GM06990 (cell line): ENCODE data around the gene KCNAB1.

Source experiments
- DNase-seq: peaks from one replicate; pipeline ENCODE4 v3.0.0-alpha.2; 2011; ENCODE audit not compliant: insufficient read length; ENCODE audit errors: extremely low read depth
- H3K27me3 ChIP-seq: replicated peaks from 2 replicates; pipeline ENCODE4 v1.6.0; 2011; ENCODE audit warnings: low read length; ENCODE audit not compliant: control insufficient read depth, insufficient read depth
- H3K36me3 ChIP-seq: 2 replicates; pipeline ENCODE4 v1.5.1; 2011; ENCODE audit warnings: low read length; ENCODE audit not compliant: control insufficient read depth, insufficient read depth
- H3K4me3 ChIP-seq: replicated peaks from 2 replicates; pipeline ENCODE4 v1.5.1; 2011; ENCODE audit warnings: low read depth, mild to moderate bottlenecking, control low read depth, low read length
- TF ChIP-seq, protein P1 (sequence below): IDR thresholded peaks from 2 replicates; pipeline ENCODE4 v1.5.1; 2011; ENCODE audit warnings: low read length, control low read depth, mild to moderate bottlenecking, inconsistent platforms; ENCODE audit not compliant: insufficient read depth, poor library complexity, severe bottlenecking

The KCNAB1 gene

DNA sequence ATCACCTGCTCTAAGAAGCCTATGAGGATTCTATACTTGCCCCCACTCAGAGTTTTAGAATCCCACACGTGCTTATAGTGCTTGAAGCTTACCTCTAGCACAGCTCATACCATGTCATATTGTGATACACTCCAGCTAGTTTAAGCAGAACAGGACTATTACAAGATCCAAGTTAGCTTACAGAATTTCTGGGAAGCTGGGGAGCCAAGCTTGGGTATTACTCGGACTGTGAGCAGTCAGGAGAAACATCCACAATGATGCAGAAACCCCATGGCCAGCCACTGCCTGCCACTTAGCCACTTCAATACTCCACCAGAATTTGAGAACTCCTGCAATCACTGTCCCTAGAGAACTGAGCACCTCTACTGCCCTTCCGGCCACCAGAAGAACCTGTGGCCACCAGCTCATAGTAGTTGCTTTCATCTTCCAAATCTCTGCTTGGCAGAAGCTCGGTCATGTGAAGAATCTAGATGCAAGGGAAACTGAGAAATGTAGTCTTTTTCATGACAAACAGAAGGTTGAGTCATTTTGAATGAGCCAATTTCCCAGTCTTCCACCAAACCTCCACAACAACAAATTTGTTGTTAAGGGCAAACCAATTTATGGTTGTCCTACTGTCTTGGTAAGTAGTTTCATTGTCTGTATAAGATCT is 462.3 kb downstream of the KCNAB1 start:
- no peak for DNase-seq
- Histone ChIP-seq H3K36me3 (no peaks in the 10 kb centered on the region), H3K4me3 (no peak overlapping the region), H3K27me3 (no peaks in the 10 kb centered on the region)
- TF ChIP-seq, protein P1, sequence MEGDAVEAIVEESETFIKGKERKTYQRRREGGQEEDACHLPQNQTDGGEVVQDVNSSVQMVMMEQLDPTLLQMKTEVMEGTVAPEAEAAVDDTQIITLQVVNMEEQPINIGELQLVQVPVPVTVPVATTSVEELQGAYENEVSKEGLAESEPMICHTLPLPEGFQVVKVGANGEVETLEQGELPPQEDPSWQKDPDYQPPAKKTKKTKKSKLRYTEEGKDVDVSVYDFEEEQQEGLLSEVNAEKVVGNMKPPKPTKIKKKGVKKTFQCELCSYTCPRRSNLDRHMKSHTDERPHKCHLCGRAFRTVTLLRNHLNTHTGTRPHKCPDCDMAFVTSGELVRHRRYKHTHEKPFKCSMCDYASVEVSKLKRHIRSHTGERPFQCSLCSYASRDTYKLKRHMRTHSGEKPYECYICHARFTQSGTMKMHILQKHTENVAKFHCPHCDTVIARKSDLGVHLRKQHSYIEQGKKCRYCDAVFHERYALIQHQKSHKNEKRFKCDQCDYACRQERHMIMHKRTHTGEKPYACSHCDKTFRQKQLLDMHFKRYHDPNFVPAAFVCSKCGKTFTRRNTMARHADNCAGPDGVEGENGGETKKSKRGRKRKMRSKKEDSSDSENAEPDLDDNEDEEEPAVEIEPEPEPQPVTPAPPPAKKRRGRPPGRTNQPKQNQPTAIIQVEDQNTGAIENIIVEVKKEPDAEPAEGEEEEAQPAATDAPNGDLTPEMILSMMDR, result no peak

DNA sequence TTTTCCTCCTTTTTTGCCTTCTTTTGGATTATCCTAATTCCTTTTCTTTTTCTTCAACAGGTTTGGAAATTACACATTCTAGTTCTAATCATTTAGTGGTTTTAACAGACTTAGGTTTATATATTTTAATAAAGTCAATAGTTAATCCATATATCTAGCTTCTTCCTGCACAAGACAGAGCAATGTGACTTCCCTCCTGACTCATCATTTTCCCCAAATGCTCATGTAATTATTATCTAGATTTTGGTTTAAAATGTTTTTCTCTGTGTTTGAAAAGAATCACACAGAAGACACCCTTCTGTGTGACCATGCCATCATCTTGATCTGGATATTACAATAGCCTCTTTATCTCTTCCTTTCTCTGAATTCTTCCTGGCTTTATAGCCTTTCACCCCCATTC is 463.1 kb downstream of the KCNAB1 start:
- H3K36me3 ChIP-seq, result no peaks in the 10 kb centered on the region
- no peak overlapping the region for H3K4me3 ChIP-seq
- no peak for DNase-seq
- TF ChIP-seq, protein P1, result no peak
- no peaks in the 10 kb centered on the region for H3K27me3 ChIP-seq

DNA sequence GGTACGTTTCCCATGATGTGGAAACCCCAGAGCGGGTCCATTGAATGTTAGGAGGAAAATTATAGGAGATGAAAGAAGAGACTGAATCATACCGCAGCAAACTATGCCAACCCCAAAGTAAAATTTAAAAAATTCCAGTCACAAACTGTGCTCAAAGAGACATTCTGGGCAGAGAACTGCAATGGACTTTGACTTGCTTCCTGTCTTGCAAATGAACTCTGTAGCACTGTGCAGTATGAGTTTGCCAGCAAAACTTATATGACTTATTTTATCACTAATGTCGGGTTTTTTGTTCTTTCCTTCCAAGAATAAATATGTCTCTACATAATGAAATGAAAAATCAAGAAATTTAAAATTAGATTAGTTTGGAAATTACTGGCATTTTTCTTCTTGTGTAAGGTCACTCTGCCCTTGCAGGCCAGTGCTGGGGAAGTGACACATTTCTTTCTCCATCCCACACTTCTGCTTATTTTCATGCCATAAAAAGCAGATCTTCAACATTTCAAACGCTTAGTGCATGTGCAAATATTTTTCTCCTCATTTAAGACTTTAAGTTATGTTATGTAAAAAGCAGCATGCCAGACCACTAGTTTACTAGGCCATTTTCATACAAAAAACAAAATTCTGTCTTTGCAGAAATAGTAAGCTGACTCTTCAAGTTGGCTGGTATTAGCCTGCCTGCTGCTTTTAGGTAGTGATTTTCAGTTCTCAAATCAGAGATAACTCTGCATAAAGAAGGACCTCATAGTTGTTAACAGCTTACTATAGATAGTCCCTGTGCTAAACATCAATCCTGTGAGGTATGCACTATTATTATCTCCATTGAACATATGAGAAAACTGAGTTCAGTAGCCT is 466.8 kb downstream of the KCNAB1 start:
- H3K4me3 ChIP-seq, result no peak overlapping the region
- TF ChIP-seq, protein P1, result no peak
- H3K36me3 ChIP-seq, result no peaks in the 10 kb centered on the region
- no peak for DNase-seq
- H3K27me3 ChIP-seq, result no peaks in the 10 kb centered on the region

DNA sequence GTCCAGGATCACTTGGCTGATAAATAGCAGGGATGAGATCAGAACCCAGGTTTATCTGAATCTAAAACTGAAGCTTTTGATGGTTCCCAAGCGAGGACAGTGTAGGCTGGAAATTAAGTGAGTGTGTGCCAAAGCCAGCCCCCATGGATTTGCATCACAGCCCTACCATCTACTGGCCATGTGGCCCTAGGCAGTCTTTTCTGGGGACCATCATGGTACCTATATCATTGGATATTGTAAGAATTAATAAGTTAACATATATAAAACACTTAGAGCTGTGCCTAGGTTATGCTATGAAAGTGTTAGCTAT is 467.3 kb downstream of the KCNAB1 start:
- H3K27me3 ChIP-seq, result no peaks in the 10 kb centered on the region
- TF ChIP-seq, protein P1, result no peak
- H3K36me3 ChIP-seq, result no peaks in the 10 kb centered on the region
- no peak overlapping the region for H3K4me3 ChIP-seq
- DNase-seq, result no peak
